OCI-LY3 (cell line): ENCODE measurements around the gene CROCC.

Experiments
- H2AFZ ChIP-seq: fragments of 200-600, 300-600 bp; shearing (Covaris generic); 2 replicates; pipeline ENCODE4 v1.6.0; 2014; ENCODE audit warnings: antibody characterized with exemption, low read depth, low read length
- H3K27ac ChIP-seq: fragments of 200-600, 300-600 bp; sonication (generic); 2 replicates; pipeline ENCODE4 v1.5.1; 2014; ENCODE audit warnings: mild to moderate bottlenecking, low read length, moderate library complexity, mixed read lengths
- H3K27me3 ChIP-seq: fragments of 200-600, 300-600 bp; sonication (generic); 2 replicates; pipeline ENCODE4 v1.6.1; 2014; ENCODE audit warnings: low read depth, low read length, mixed read lengths
- H3K36me3 ChIP-seq: fragments of 200-600, 300-600 bp; sonication (generic); replicated peaks from 2 replicates; pipeline ENCODE3; 2014; ENCODE audit warnings: low read depth, low read length, mixed read lengths
- H3K4me1 ChIP-seq: fragments of 300-600, 200-600 bp; sonication (generic); 2 replicates; pipeline ENCODE4 v1.6.1; 2014; ENCODE audit warnings: low read length, mixed read lengths
- H3K4me2 ChIP-seq: fragments of 200-600, 300-600 bp; sonication (generic); 2 replicates; pipeline ENCODE4 v1.6.1; 2014; ENCODE audit warnings: low read length, mixed read lengths
- H3K4me3 ChIP-seq: fragments of 300-600, 200-600 bp; sonication (generic); 2 replicates; pipeline ENCODE4 v1.5.1; 2014; ENCODE audit warnings: antibody characterized with exemption, mild to moderate bottlenecking, low read length, moderate library complexity
- H3K79me2 ChIP-seq: fragments of 300-600, 200-600 bp; shearing (Covaris generic); 2 replicates; pipeline ENCODE4 v1.6.1; 2014; ENCODE audit warnings: mild to moderate bottlenecking, low read length, mixed read lengths
- H3K9ac ChIP-seq: fragments of 300-600, 200-600 bp; shearing (Covaris generic); 2 replicates; pipeline ENCODE4 v1.6.0; 2014; ENCODE audit warnings: mild to moderate bottlenecking, low read length, moderate library complexity
- H3K9me3 ChIP-seq: fragments of 200-600, 300-600 bp; shearing (Covaris generic); 2 replicates; pipeline ENCODE4 v1.6.1; 2014; ENCODE audit warnings: low read length, mixed read lengths; ENCODE audit not compliant: insufficient read depth
- H4K20me1 ChIP-seq: fragments of 200-600, 300-600 bp; sonication (generic); 2 replicates; pipeline ENCODE4 v1.6.1; 2016; ENCODE audit warnings: low read length, mixed read lengths; ENCODE audit not compliant: insufficient read depth
- EZH2phosphoT487 ChIP-seq: fragments of 200-600 bp; shearing (Covaris generic); IDR thresholded peaks from 2 replicates; pipeline ENCODE4 v1.6.1; 2018; ENCODE audit warnings: antibody characterized with exemption, mixed run types, low read depth
- TF ChIP-seq, protein P1 (sequence below): fragments of 200-600, 300-600 bp; sonication (generic); IDR thresholded peaks from 2 replicates; pipeline ENCODE4 v1.5.1; 2014; ENCODE audit warnings: antibody characterized with exemption, low read length, low read depth

CROCC gene

DNA sequence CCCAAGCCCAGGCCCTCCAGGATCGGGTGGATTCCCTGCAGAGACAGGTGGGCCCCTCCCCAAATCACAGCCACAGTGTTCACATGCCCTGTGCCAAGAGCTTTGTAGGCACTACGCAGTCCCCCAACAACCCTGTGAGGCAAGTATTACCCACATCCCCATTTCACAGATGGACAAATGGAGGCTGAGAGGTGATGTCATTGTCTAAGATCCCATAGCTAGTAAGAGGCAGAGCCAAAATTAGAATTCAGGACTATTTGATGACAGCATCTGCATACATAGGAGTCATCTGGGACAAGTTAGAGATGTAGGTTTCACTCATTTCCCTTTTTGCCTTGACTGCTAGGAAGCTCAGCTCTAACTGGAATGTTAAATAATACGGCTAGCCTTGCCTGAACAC is 46.6 kb downstream of the CROCC start:
- no peak overlapping the region for H3K4me3 ChIP-seq
- no peaks in the 10 kb centered on the region for H3K27me3 ChIP-seq
- no peak overlapping the region for H3K27ac ChIP-seq
- no peak overlapping the region for H3K9ac ChIP-seq
- H4K20me1 ChIP-seq, result no peaks in the 10 kb centered on the region
- H3K79me2 ChIP-seq, result no peaks in the 10 kb centered on the region
- no peaks in the 10 kb centered on the region for H3K9me3 ChIP-seq
- no peaks in the 10 kb centered on the region for H3K4me1 ChIP-seq
- TF ChIP-seq, protein P1, sequence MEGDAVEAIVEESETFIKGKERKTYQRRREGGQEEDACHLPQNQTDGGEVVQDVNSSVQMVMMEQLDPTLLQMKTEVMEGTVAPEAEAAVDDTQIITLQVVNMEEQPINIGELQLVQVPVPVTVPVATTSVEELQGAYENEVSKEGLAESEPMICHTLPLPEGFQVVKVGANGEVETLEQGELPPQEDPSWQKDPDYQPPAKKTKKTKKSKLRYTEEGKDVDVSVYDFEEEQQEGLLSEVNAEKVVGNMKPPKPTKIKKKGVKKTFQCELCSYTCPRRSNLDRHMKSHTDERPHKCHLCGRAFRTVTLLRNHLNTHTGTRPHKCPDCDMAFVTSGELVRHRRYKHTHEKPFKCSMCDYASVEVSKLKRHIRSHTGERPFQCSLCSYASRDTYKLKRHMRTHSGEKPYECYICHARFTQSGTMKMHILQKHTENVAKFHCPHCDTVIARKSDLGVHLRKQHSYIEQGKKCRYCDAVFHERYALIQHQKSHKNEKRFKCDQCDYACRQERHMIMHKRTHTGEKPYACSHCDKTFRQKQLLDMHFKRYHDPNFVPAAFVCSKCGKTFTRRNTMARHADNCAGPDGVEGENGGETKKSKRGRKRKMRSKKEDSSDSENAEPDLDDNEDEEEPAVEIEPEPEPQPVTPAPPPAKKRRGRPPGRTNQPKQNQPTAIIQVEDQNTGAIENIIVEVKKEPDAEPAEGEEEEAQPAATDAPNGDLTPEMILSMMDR, result no peak
- no peak for TF ChIP-seq EZH2phosphoT487
- H2AFZ ChIP-seq, result no peak overlapping the region
- H3K4me2 ChIP-seq, result no peak overlapping the region
- H3K36me3 ChIP-seq, result no peaks in the 10 kb centered on the region

DNA sequence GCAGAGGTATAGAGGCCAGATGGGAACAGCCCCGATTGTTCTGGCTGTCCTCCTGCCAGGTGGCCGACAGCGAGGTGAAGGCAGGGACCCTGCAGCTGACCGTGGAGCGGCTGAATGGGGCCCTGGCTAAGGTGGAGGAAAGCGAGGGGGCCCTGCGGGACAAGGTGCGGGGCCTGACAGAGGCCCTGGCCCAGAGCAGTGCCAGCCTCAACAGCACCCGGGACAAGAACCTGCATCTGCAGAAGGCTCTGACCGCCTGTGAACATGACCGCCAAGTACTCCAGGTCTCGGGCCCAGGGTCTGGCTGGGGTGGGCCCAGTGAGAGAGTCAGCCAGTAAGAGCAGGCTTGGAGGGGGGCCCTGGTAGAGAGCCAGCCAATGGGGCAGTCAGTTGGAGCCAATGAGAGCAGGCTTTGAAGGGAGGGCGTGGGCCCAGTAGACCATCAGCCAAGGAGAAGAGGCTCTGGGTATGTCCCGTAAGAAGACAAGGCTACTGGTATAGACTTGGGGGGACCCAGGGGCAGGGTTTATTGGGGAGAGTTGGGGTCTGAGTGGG is 47.4 kb downstream of the CROCC start:
- Histone ChIP-seq H3K79me2 (no peaks in the 10 kb centered on the region), H3K4me3 (no peak overlapping the region), H3K36me3 (no peaks in the 10 kb centered on the region), H3K27me3 (no peaks in the 10 kb centered on the region), H3K4me1 (no peaks in the 10 kb centered on the region), H4K20me1 (no peaks in the 10 kb centered on the region), H2AFZ (no peak overlapping the region), H3K4me2 (no peak overlapping the region), H3K9ac (no peak overlapping the region), H3K27ac (no peak overlapping the region), H3K9me3 (no peaks in the 10 kb centered on the region)
- TF ChIP-seq EZH2phosphoT487, result no peak
- TF ChIP-seq, protein P1, result no peak

DNA sequence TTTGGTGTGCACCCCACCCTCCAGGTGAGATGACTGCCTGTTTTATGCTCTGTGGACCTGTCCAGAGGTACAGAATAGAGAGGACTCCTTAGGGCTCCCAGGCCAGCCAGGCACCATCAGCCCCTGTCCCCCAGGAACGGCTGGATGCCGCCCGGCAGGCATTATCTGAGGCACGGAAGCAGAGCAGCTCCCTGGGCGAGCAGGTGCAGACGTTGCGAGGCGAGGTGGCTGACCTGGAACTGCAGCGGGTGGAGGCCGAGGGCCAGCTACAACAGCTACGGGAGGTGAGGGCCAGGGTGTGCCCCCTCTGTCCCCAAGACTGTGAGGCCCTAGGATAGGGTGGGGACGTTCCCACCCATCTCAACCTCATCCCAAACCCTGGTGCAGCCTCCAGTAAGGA is 47.9 kb downstream of the CROCC start:
- Histone ChIP-seq H3K4me2 (no peak overlapping the region), H2AFZ (no peak overlapping the region), H3K4me3 (no peak overlapping the region), H3K27ac (no peak overlapping the region), H3K27me3 (no peaks in the 10 kb centered on the region), H3K36me3 (no peaks in the 10 kb centered on the region), H3K79me2 (no peaks in the 10 kb centered on the region), H3K4me1 (no peaks in the 10 kb centered on the region), H3K9ac (no peak overlapping the region), H4K20me1 (no peaks in the 10 kb centered on the region), H3K9me3 (no peaks in the 10 kb centered on the region)
- TF ChIP-seq, protein P1, result no peak
- no peak for TF ChIP-seq EZH2phosphoT487

DNA sequence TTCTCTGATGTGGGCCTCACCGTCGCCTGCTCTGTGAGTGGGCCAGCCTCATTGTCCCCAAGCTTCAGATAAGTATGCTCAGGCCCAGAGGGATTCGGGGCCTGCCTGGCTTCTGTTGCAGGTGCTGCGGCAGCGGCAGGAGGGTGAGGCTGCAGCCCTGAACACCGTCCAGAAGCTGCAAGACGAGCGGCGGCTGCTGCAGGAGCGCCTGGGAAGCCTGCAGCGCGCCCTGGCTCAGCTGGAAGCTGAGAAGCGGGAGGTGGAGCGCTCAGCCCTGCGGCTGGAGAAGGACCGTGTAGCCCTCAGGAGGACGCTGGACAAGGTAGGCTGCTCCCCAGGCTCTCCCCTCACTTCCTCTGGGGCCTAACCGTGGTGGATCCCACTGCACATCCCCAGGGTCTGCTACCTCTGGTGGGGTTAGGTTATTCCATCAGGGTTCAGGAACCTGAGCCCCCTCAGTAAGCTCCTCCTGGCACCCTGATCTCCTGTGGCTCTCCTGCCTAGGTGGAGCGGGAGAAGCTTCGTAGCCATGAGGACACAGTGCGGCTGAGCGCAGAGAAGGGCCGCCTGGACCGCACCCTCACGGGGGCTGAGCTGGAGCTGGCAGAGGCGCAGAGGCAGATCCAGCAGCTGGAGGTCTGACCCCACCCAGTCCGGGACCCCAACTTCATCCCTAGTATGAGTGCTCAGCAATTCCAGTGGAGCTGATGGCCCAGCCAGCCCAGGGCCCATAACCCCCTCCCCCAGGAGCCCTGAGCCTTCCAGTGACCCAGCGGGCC is 48.6 kb downstream of the CROCC start:
- no peak overlapping the region for H3K27ac ChIP-seq
- H3K27me3 ChIP-seq, result no peaks in the 10 kb centered on the region
- H3K4me3 ChIP-seq, result no peak overlapping the region
- no peaks in the 10 kb centered on the region for H3K79me2 ChIP-seq
- no peaks in the 10 kb centered on the region for H3K4me1 ChIP-seq
- TF ChIP-seq, protein P1, result no peak
- TF ChIP-seq EZH2phosphoT487, result no peak
- no peak overlapping the region for H3K4me2 ChIP-seq
- no peak overlapping the region for H3K9ac ChIP-seq
- H4K20me1 ChIP-seq, result no peaks in the 10 kb centered on the region
- no peak overlapping the region for H2AFZ ChIP-seq
- no peaks in the 10 kb centered on the region for H3K36me3 ChIP-seq
- H3K9me3 ChIP-seq, result no peaks in the 10 kb centered on the region
